ENCODE results near the gene TRIM71.
"Not testable (repeated sequence)": the region's sequence is repeated elsewhere in the genome, so short reads cannot be mapped to it uniquely, and the experiment has no call there.

TRIM71 gene

DNA sequence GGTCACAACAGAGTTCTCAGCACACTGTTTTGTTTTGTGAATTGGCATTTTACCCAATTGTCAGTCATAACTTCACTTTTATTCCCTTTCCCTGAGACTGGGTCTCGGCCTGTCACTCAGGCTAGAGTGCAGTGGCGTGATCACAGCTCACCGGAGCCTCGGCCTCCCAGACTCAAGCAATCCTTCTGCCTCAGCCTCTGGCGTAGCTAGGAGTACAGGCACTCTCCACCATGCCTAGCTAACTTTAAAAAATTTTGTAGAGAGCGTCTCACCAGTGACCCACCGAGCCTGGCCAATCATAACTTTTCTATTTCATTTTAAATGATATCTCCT is 26.5 kb downstream of the TRIM71 start:
- no peak for DNase-seq

DNA sequence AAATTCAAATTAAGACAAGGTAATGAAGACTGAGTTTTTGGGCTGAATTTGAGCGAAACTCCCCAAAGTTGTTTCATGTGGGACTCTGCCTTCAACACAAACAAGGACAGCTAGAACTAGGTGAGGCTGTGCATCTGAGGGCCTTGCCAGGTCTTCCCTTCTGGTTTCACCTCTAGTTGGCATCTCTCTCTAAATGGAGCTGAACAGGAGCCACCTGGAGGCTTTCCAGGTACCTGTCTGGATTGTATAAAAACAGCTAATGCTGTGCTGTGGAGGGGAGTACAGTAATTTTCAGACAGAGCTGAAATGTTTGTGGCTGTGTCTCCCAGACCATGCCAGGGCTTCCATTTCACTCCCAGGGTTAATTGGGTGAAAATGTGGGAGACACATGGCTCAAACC is 27.1 kb downstream of the TRIM71 start:
- DNase-seq: no peak

DNA sequence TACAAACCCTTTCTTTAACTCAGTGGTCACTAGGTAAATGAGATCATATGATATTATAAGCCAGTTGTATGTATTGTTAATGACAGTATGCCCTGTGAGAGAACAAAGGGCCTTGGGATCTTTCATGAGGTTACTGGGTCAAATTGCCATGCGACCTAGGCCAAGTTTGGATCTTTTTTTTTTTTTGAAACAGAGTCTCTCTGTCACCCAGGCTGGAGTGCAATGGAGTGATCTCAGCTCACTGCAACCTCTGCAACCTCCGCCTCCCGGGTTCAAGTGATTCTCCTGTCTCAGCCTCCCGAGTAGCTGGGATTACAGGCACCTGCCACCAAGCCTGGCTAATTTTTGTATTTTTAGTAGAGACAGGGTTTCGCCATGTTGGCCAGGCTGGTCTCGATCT is 27.7 kb downstream of the TRIM71 start:
- not testable (repeated sequence) for DNase-seq

DNA sequence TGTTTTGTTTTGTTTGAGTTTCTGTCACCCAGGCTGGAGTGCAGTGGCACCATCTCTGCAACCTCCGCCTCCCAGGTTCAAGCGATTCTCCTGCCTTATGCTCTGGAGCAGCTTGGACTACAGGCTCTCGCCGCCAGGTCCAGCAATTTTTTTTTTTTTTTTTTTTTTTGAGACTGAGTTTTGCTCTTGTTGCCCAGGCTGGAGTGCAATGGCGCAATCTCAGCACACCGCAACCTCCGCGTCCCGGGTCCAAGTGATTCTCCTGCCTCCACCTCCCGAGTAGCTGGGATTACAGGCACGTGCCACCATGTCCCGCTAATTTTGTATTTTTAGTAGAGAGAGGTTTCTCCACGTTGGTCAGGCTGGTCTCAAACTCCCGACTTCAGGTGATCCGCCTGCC is 29.2 kb downstream of the TRIM71 start:
- DNase-seq: not testable (repeated sequence)

DNA sequence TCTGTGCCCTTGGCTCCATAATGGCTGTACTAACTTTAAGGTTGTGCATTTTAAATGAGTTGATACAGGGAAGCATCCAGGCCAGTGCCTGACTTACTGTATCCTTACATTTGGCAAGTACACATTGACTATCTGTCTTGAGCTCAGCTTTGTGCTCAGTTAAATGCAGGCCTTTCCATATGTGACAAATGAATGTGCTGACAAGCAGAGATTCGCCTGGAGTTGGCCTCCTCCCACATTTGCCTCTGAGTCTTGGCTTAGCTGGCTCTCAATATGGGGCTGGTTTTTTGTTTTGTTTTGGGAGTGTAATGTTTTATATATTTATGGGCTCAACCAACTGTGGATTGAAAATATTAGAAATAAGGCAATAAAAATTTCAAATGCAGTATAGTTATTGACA is 29.7 kb downstream of the TRIM71 start:
- no peak for DNase-seq

DNA sequence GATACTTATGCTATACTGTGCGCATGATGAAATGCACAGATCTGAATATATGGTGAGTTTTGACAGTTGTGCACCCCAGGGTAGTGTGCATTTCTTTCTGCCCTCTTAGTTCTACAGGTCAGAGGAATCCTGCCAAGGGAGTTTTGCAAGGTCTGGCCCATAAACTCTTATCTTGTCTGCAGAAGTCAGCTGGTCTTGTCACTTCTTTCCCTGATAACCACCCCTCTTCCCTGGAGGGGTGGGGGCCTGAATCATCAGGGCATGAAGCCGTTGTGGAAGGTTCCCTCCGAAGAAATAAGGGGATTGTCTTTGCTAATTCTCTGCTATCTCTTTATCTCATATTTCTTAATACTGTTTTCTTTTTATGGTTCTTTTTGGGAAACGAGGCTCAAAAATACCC is 30.4 kb downstream of the TRIM71 start:
- no peak for DNase-seq

DNA sequence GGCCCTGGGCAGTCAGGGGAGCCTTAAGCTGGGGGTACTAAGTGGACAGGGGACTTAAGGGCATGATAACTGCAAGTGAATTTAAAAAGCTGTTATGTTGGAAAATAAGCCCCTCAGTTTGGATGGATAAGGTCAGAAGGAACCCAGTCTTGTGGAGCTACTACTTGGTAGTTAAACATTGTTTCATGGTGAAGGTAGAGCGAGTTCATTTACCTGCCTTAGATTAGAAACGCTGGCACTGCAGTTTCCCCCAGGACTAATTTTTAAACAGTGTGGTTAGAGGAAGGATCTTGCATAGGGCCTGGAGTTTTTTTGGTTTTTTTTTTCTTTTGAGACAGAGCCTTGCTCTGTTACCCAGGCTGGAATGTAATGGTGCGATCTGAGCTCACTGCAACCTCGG is 31.2 kb downstream of the TRIM71 start:
- DNase-seq: no peak

DNA sequence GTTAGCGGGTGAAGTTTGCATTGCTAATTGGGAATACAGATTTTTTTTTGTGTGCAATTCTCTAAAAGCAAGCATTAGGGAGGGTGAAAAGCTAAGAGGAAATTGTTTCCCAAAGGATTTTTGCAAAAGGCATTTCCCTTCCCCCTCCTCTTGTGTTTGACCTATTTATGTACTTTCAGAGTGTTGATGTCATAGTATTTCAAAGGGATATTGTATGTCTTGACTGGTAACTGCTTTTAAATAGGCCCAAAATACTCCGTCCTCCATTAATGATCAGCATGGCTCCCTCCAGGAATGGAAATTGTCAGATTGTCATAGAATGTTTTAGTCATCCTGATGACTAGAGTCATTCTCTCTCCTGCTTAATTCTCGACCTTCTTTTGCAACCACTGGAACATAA is 32.4 kb downstream of the TRIM71 start:
- no peak for DNase-seq

DNA sequence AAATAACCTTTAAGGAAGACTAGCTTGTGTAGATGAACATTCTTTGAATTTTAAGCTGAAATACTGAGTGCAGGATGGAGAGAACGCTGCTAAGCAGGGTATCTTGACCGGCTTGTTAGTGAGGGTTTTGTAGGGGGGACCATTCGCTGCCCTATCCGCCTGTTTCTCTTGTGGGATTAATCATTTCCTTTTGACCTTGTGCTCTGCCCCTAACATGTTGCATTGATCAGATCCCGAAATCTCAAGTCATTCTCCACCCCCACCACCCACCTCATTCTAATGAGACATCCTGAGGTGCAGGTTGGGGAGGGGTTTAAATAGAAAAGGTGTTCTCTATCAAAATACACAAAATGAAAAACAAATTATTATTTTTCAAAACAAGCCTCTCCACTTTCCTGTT is 32.8 kb downstream of the TRIM71 start:
- DNase-seq: no peak

DNA sequence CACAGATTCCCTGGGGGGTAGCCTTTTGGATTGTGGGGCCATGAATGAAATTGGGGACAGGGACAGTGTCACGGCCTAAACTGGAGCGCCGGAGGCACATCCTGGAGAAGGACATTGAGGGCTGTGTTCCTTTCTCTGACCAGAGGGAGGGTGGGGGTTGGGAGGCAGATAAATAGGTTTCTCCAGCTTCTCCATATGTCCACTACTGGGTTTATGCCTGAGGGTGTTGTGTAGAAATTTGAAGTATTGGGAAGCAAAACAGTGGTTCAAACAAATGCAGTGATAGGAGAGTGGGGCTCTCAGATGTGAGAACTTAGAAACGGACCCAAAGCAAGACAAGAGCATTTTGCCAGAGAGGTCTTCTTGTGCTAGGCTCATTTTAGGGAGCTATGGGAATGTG is 34.3 kb downstream of the TRIM71 start:
- no peak for DNase-seq

DNA sequence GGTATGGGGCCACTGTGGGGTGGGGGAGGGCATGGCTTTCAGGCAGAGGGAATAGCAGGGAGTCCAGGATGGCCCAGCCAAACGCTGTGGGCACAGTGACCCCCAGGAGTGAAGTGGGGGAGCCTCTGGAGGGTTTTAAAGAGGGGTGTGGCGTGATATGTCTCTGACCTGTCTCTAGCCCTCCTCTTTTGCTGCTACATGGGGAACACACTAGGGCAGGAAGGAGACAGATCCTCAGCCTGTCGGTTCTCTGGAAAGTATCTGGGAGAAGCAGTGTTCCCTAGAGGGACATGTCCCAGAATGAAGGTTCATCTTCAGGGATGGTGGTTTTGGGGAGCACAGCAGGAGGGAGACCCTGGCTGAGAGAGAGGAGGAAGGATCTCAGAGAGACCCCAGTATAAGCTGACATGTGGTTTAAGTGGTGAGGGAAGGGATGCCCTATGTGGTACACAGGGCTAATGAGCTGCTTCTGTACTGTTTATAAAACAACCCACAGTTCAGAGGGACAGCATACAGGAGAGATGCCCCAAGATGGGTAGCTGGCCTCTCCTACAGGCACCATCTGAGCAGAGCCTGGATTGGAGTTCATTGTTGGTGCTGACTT is 37.7 kb downstream of the TRIM71 start:
- no peak for DNase-seq

DNA sequence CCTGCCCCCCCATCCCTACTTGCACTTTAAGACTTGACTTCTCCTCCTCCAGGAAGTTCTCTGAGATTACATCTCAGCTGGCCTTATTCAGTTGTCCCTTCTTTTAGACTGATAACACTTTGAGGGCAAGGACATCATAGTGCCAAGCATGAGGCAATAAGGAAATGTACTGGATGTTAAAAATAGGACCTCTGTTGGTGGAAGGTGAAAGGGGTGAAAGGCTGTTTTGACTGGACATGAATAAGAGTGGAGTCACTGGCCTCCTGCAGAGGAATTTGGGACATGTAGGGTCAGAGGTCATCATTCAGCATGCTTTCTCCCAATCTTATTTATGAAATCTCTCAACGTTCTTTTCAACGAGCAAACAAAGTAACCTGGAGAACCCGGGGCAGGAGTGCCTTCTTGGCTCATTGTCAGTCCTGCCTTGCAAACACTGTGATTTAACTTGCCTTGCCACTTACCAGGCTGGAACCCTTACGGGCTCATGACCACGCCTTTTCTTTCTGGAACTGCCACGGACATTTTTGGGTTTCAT is 38.6 kb downstream of the TRIM71 start:
- no peak for DNase-seq

DNA sequence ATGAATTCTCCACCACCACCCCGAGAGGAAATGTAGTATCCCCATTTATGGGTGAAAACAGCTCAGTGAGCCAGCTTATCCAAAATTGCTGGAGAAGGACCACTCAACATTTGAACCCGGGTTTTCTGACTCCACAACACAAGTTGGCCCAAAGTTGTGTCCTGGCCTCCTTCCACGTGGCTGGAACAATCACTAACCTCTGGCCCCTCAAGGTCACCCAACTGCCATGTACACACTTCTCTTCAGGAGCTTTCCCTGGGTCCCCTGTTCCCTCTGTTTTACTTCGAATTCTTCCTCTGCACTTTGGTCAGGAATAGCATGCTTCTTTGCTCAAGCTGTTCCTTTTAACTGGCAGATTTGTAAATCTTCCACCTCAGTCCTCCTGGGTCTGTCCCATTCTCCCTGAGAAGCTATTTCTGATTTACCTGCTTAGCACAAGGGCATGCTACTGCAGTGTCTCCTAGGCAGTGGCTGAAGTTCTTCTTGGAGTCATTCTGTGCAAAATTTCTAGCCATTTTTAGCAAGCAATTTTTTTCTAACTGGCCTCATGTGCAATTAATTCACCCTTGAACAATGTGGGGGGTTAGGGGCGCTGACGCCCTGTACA is 39.2 kb downstream of the TRIM71 start:
- no peak for DNase-seq

DNA sequence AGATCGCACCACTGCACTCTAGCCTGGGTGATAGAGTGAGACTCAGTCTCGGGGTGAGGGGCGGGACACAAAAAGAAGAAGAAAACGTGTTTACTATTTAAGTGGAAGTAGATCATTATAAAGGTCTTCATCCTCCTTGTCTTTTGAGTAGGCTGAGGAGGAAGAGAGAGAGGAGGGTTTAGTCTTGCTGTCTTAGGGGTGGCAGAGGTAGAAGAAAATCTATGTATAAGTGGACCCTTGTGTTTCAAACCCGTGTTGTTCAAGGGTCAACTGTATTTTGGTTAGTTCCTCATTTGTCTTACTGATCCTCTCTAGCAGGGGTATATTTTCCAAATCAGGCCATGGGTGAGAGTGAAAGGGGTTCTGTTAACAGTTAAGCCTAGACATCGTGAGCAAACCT is 40.1 kb downstream of the TRIM71 start:
- DNase-seq: no peak

DNA sequence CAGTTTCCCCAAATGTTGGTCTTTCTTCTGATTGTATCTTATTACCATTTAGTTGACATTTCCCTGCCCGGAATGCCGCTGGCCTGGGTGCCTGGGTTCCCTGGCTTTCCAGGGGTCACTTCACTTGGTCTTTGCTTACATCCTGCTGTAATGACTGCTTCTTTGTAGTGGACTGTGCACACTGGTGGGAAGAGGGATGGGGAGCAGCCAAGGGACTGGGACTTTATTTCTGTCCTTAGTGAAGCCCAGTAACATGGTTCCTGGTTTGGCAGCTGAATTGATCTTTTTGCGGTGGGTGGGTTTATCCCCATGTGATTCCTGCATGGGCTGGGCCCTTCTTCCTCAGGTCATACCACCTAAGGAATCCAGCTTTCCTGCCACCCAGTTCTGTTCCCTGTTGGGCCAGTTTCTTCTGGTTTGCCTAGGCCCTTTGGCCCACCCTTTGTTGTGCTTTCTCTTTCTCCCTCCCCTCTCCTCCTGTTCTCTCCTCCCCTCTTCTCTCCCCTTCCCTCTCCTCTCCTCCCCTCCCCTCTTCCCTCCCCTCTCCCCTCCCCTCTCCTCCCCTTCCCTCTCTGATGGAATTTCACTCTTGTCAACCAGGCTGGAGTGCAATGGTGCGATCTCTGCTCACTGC is 41.9 kb downstream of the TRIM71 start:
- no peak for DNase-seq

DNA sequence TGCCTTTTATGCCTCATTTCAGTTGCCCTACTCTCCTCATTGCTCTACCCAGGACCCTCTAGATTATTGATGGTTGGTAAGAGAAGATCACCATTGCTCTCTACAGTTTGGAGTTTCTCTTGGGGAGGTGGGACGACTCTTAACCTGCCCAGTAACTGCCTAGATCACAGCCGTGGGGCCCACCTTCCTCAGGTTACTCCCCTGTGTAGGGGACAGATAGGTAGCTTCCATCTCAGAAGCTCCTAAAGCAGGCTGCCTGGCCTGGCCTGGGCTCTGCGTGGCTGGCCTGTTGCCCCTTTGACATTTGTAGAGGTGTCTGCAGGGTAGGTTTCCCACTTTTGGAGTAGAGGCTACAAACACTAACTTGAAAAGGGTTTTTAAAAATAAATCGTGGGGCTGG is 42.7 kb downstream of the TRIM71 start:
- no peak for DNase-seq

DNA sequence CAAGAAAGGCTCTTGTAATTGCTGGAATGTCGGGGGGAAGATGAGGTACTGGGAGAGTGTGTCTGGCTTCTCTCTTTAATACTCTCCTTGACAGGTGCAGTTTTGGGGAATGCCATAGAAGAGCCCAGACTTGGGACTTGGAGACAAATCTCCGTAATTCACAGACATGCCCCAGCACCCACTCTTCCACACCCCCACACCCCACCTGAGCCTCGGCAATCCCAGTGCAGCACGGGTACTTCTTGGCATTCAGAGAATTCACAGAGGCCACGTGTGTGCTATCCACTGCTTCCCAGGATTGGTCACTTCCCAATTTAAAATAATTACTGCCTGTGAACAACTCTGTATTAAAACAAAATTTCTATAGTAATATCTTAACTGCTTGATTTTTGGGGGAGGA is 43.9 kb downstream of the TRIM71 start:
- DNase-seq: no peak

DNA sequence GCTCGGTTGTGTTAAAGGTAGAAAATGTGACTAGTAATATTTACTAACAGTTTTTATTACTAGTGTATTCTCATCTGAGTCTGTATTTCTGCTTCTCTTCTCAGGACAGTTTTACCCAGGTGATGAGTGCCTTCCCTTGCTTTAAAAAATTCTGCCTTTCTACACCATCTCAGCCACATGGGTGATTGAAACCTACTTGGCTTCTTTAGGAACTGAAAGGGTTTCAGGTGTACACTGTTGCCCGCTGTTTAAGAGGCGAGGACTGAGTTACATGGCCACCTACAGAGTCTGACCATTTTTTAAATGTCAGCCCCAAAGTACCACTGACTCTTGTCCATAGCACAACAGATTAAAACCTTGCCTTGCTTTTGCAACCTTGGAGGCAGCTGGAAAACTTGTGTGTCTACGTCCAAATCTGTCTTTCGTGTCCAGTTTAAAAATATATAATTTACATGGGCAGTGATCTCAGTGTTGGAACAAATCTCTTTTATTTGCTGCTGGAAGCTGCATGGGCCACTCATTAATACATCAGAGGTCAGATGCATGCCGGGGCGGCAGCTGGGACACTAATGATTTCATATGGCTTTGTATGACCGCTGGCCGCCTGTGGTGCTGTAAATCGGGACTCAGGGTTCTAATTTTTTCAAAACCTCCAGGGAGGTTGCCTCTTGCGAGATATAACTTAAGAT is 44.6 kb downstream of the TRIM71 start:
- no peak for DNase-seq

DNA sequence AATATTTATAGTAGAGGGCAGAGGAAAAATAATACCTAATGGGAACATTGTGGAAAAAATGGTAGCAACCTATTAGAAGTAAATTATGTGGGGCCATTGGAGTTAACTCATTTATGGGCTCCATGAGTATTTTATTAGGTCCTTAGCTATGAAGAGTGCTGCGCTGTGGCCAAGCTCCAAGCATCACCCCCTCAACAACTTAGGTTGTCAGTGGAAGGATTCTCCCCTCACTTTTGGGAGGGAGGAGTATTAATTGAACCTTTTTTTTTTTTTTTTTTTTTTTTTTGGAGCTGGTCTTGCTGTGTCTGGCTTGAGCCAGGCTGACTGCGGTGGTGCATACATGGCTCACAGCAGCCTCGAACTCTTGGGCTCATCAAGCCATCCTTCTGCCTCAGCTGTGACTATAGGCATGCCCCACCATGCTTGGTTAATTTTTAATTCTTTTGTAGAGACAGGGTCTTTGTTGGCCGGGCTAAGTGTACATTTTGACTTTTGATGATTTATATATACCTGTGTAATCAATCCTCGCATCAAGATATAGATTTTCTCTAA is 45.2 kb downstream of the TRIM71 start:
- no peak for DNase-seq

DNA sequence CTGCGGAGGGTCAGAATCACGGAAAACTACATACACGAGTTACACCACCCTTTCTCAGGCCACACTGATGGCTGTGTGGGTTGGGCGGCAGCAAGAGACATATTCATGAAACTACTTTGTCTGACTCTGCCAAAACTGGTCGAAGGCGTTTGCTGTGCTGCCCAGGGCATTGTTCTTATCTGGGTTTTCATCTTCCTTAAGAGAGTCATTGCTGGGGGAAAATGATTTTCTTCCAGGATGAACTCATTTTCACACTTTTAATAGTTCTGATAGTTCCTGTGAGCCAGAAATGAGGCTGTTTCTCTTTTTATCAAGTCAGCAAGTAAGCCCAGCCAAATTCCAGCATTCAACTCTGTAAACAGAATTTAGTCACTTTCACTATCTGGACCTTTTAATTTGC is 47.6 kb downstream of the TRIM71 start:
- DNase-seq: no peak

DNA sequence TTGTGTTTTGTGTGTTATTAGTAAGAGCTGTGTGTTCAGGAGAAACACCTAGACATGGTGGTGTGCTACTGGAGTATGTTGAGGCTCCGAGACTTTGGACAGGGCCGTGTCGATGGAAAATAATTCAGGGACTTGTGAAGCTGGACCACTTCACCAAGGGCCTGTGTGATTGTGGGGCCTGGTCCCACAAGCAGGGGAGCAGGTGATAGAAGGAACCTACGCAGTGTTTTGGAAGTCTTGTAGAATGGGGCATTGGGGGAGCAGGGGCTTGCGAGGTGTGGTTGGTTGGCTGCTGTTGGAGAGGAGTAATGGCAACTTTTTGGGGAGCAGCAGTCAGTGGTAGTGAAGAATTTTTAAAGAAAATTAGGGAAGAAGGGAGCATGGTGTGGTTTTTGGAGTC is 48.7 kb downstream of the TRIM71 start:
- DNase-seq: no peak

DNA sequence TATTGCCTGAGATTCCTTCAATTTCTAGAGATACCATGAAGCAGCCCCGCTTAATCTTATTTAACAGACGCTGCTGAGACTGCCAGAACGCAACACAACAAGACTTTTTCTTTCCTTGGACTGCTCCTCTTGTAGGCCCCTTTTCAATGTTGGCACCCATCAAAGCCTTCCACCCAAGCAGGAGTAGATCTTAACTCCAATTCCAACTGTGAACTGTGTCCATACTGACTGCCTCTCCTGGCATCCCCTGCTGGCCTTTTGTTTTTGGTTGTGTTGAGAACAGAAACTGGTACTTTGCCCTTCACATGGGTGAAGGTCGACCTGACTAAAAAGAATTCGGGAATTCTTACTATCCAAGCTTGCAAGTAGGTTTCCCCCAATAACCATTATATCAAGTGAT is 50.2 kb downstream of the TRIM71 start:
- no peak for DNase-seq

DNA sequence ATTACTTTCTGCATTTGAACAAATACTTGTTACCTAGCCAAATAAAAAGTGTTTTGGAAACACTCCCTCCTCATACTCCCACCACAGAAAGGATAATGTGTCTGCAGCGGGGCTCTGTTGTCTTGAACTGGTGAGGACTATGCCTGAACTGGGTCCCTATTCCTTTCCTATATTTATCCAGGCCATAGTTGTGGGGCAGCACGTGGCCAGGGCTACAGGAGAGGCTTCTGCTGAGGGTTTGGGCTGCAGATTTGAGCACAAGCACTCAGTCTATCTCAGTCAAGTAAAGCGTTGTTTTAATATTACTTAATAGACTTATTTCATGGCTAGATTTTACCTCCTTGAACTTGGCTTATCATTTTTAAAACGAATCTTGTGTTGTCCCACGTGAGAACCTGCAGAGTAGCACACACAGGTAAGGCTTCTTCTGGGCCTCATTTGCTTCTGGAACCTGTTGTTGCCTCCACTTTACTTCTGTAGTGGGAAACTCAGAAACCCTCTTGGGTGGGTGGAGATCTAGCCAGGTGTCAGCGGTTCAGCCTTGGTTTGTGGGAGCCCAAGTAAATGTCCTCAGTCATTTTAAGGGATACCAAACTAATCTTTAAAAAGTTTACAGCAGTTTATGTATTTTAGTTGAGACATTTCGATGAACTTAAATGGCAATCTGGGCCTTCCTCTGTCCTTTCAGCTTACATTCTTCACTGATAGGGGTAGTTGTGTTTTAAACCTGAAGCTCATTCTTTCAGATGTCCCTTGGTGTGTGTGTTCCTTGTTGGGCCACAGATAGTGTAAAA is 51.1 kb downstream of the TRIM71 start:
- no peak for DNase-seq
